GM21367 (cell line): ENCODE results near the gene CD302.
"Not testable (repeated sequence)": the region's sequence is repeated elsewhere in the genome, so short reads cannot be mapped to it uniquely, and the experiment has no call there.

ENCODE experiments used
- ATAC-seq: cut with Tn5 transposase; IDR thresholded peaks from one replicate; pipeline ENCODE4 v1.9.1; 2021; ENCODE audit not compliant: unreplicated experiment

Gene CD302

GRCh38 chr2:159797543-159798375 is at the start of gene CD302:
Gene CD302 (minus strand): TSS chr2:159798208. CDS start chr2:159798198, 10 bp downstream.
- peak; percentile 74 for ATAC-seq

- ATAC-seq, result no peak
These were observed 48.6 kb upstream of the CD302 start for GRCh38 chr2:159846564-159846963.

GRCh38 chr2:159840616-159841015 is 42.6 kb upstream of the CD302 start:
- ATAC-seq, result no peak

- ATAC-seq, result no peak
These were observed 34.9 kb upstream of the CD302 start for GRCh38 chr2:159832858-159833257.

- no peak for ATAC-seq
These were observed 34.0 kb upstream of the CD302 start for GRCh38 chr2:159832026-159832425.

- ATAC-seq, result no peak
These were observed 31.4 kb upstream of the CD302 start for GRCh38 chr2:159829376-159829775.

GRCh38 chr2:159828738-159829137 is 30.7 kb upstream of the CD302 start:
- ATAC-seq, result no peak

- ATAC-seq, result not testable (repeated sequence)
These were observed 24.4 kb upstream of the CD302 start for GRCh38 chr2:159822478-159822833.

GRCh38 chr2:159821775-159822477 is 23.9 kb upstream of the CD302 start:
- ATAC-seq, result not testable (repeated sequence)

GRCh38 chr2:159818940-159819339 is 20.9 kb upstream of the CD302 start:
- no peak for ATAC-seq

- ATAC-seq, result no peak
These were observed 19.3 kb upstream of the CD302 start for GRCh38 chr2:159817283-159817682.

GRCh38 chr2:159811232-159811631 is 13.2 kb upstream of the CD302 start:
- ATAC-seq, result no peak

GRCh38 chr2:159808032-159808425 is 10.0 kb upstream of the CD302 start:
- no peak for ATAC-seq

- no peak for ATAC-seq
These were observed 9.4 kb upstream of the CD302 start for GRCh38 chr2:159807183-159808031.

GRCh38 chr2:159804941-159805340 is 6.9 kb upstream of the CD302 start:
- ATAC-seq, result no peak

- no peak for ATAC-seq
These were observed 5.4 kb upstream of the CD302 start for GRCh38 chr2:159803235-159803962.

GRCh38 chr2:159802673-159803072 is 4.7 kb upstream of the CD302 start:
- no peak for ATAC-seq

GRCh38 chr2:159799833-159800232 is 1.8 kb upstream of the CD302 start:
- no peak for ATAC-seq

- ATAC-seq, result no peak
These were observed 343 bp upstream of the CD302 start for GRCh38 chr2:159798376-159798725.

- ATAC-seq, result no peak
These were observed 824 bp downstream of the CD302 start for GRCh38 chr2:159797225-159797542.
